K562 (cell line): Measurements from ENCODE around the gene AFF1. TPM values are rescaled to one million over a fixed set of nuclear protein-coding genes. Genes with fewer than 3 reads are reported as not detected.
A peak's percentile ranks its signal among the peaks of the same experiment; 100 is the strongest.

Experiments used
- BRF1 ChIP-seq: IDR thresholded peaks from 3 replicates; pipeline ENCODE4 v1.6.1; 2011; ENCODE audit warnings: borderline replicate concordance, mild to moderate bottlenecking; ENCODE audit not compliant: insufficient read length; ENCODE audit errors: extremely low read depth
- CAMTA2 ChIP-seq: fragments of 250-450 bp; sonication (Bioruptor Pico); conservative IDR thresholded peaks from 2 replicates; pipeline ENCODE4 v1.5.1; 2022
- DACH1 ChIP-seq: fragments of 450-650 bp; IDR thresholded peaks from 2 replicates; pipeline ENCODE4 v1.6.1; 2018; ENCODE audit not compliant: partially characterized antibody
- EGR1 ChIP-seq: fragments of 450-650 bp; conservative IDR thresholded peaks from 2 replicates; pipeline ENCODE4 v1.6.1; 2017; ENCODE audit warnings: mild to moderate bottlenecking
- ERF ChIP-seq: fragments of 450-650 bp; formaldehyde crosslinking; IDR thresholded peaks from 2 replicates; pipeline ENCODE4 v1.4.0; 2020; ENCODE audit warnings: mild to moderate bottlenecking, mixed read lengths
- KAT2B ChIP-seq: IDR thresholded peaks from one replicate; pipeline ENCODE4 v1.6.1; 2012; ENCODE audit warnings: low read depth, mild to moderate bottlenecking, control low read depth, inconsistent platforms, low read length, moderate library complexity
- MEIS2 ChIP-seq: fragments of 450-650 bp; IDR thresholded peaks from 2 replicates; pipeline ENCODE4 v1.6.1; 2014; ENCODE audit warnings: mild to moderate bottlenecking; ENCODE audit not compliant: partially characterized antibody
- RFX7 ChIP-seq: fragments of 250-450 bp; sonication (Bioruptor Pico); IDR thresholded peaks from 2 replicates; pipeline ENCODE4 v1.5.1; 2021; ENCODE audit warnings: mild to moderate bottlenecking
- SUPT5H ChIP-seq: fragments of 450-650 bp; IDR thresholded peaks from 2 replicates; pipeline ENCODE4 v1.6.1; 2016
- U2AF1 ChIP-seq: fragments of 200-400 bp; formaldehyde crosslinking; optimal IDR thresholded peaks from 2 replicates; pipeline ENCODE3; 2017; ENCODE audit warnings: mild to moderate bottlenecking, low read depth, low read length, moderate library complexity
- ZNF12 ChIP-seq: sonication (generic); formaldehyde crosslinking; IDR thresholded peaks from 2 replicates; pipeline ENCODE4 v1.4.0; 2020; ENCODE audit warnings: mild to moderate bottlenecking, missing genetic modification reagents
- ZNF57 ChIP-seq: fragments of 450-650 bp; formaldehyde crosslinking; IDR thresholded peaks from 2 replicates; pipeline ENCODE4 v1.4.0; 2020; ENCODE audit warnings: mild to moderate bottlenecking, moderate library complexity
- ZNF696 ChIP-seq: fragments of 250-450 bp; sonication (Bioruptor Pico); conservative IDR thresholded peaks from 2 replicates; pipeline ENCODE4 v1.4.0; 2020; ENCODE audit warnings: mild to moderate bottlenecking, moderate library complexity
- polyA plus RNA-seq, 8 experiments: library from polyadenylated mRNA; depleted of rRNA in 4 of 8; stranded (reverse) in 5 of 8; unstranded in 3 of 8; fragments of >200 nt; fragmentation: Nextera tagmentation in 2 of 8; fragmentation: Illumina TruSeq in 1 of 8; extraction: Ambion mirVana in 2 of 8; extraction: Trizol in 1 of 8; gene quantifications; 2 replicates each; pipeline versions ENCODE4 v1.2.1 to v1.2.3, GENCODE V29; 2011 to 2014; ENCODE audit warnings: inconsistent platforms in 1 of 8, missing spikeins in 1 of 8
- total RNA-seq, 7 experiments: library from RNA; depleted of rRNA in 6 of 7; stranded (reverse); fragments of >200 nt in 6 of 7; fragmentation: Illumina TruSeq in 2 of 7; extraction: Trizol in 2 of 7; gene quantifications; 2 replicates each; pipeline versions ENCODE4 v1.2.1 to v1.2.3, GENCODE V29; 2011 to 2021; ENCODE audit warnings: low replicate concordance in 1 of 7
- TF ChIP-seq, protein P1 (sequence below): IDR thresholded peaks from 2 replicates; pipeline ENCODE4 v1.6.1; 2011; ENCODE audit warnings: borderline replicate concordance, low read depth, mild to moderate bottlenecking, moderate library complexity, low read length; ENCODE audit not compliant: insufficient read depth, poor library complexity, severe bottlenecking
- TF ChIP-seq, protein P2 (sequence below): fragments of 250-450 bp; sonication (Bioruptor Pico); IDR thresholded peaks from 2 replicates; pipeline ENCODE4 v1.5.0; 2020; ENCODE audit warnings: mild to moderate bottlenecking, borderline replicate concordance
- TF ChIP-seq, protein P3 (sequence below): fragments of 450-650 bp; formaldehyde crosslinking; IDR thresholded peaks from 2 replicates; pipeline ENCODE4 v1.4.0; 2020; ENCODE audit warnings: mild to moderate bottlenecking, moderate library complexity
- TF ChIP-seq, protein P4 (sequence below): fragments of 250-450 bp; sonication (Bioruptor Pico); IDR thresholded peaks from 2 replicates; pipeline ENCODE4 v1.8.0; 2021; ENCODE audit warnings: mild to moderate bottlenecking, moderate library complexity
- TF ChIP-seq, protein P5 (sequence below): IDR thresholded peaks from 3 replicates; pipeline ENCODE4 v1.6.1; 2011; ENCODE audit warnings: borderline replicate concordance, mild to moderate bottlenecking; ENCODE audit not compliant: insufficient read length, insufficient read depth
- TF ChIP-seq, protein P6 (sequence below): IDR thresholded peaks from 2 replicates; pipeline ENCODE4 v1.6.1; 2011; ENCODE audit not compliant: insufficient read length; ENCODE audit errors: extremely low read depth

The AFF1 gene
- total and polyA plus RNA-seq, 9 of the 15 experiments (the other 6 are each of a cell fraction or from before 2014, with no cell fraction given) = 4.1 to 47.5 (median 17.2) TPM

DNA sequence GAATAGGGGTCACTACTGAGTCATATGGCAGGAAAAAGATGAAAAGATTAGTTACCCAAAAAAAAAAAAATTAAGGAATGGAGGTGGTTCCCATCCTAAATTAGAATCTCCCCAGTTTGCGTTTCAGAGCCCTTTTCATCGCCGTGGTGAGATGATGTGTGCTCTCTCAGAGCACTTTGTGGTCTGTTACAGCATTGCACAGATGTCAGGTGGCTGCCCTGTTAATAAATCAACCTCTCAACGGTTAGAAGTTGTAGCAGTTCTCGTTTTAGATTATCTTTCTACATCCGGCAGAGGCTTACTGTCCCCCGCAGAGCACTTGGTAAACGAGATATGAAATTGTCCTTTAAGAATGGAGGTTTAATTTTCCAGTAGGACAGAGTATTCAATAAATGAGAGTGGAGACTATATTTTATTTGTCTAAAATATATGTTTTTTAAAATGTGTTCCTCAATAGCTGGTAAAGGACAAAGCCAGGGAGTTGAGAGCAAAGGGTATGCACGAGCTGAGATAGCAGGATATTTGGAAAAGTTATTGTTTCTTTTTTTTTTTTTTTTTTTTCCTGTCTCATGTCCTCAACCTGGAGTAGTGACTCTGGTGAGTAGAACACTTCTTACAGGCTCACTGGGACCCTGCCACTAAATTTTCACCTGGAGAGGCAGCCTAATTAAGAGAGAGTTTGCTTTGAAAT is 26.9 kb downstream of the AFF1 start (continued):
- TF ChIP-seq, protein P1, sequence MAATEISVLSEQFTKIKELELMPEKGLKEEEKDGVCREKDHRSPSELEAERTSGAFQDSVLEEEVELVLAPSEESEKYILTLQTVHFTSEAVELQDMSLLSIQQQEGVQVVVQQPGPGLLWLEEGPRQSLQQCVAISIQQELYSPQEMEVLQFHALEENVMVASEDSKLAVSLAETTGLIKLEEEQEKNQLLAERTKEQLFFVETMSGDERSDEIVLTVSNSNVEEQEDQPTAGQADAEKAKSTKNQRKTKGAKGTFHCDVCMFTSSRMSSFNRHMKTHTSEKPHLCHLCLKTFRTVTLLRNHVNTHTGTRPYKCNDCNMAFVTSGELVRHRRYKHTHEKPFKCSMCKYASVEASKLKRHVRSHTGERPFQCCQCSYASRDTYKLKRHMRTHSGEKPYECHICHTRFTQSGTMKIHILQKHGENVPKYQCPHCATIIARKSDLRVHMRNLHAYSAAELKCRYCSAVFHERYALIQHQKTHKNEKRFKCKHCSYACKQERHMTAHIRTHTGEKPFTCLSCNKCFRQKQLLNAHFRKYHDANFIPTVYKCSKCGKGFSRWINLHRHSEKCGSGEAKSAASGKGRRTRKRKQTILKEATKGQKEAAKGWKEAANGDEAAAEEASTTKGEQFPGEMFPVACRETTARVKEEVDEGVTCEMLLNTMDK = no peak
- TF ChIP-seq BRF1 = no peak
- TF ChIP-seq SUPT5H = no peak
- TF ChIP-seq, protein P2, sequence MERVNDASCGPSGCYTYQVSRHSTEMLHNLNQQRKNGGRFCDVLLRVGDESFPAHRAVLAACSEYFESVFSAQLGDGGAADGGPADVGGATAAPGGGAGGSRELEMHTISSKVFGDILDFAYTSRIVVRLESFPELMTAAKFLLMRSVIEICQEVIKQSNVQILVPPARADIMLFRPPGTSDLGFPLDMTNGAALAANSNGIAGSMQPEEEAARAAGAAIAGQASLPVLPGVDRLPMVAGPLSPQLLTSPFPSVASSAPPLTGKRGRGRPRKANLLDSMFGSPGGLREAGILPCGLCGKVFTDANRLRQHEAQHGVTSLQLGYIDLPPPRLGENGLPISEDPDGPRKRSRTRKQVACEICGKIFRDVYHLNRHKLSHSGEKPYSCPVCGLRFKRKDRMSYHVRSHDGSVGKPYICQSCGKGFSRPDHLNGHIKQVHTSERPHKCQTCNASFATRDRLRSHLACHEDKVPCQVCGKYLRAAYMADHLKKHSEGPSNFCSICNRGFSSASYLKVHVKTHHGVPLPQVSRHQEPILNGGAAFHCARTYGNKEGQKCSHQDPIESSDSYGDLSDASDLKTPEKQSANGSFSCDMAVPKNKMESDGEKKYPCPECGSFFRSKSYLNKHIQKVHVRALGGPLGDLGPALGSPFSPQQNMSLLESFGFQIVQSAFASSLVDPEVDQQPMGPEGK (CRISPR knock-in tag) = no peak
- TF ChIP-seq KAT2B = no peak
- TF ChIP-seq U2AF1 = no peak
- no peak for TF ChIP-seq ZNF57 (CRISPR knock-in tag)
- TF ChIP-seq ZNF696 = no peak
- peak; percentile 67 for TF ChIP-seq DACH1
- TF ChIP-seq, protein P3, sequence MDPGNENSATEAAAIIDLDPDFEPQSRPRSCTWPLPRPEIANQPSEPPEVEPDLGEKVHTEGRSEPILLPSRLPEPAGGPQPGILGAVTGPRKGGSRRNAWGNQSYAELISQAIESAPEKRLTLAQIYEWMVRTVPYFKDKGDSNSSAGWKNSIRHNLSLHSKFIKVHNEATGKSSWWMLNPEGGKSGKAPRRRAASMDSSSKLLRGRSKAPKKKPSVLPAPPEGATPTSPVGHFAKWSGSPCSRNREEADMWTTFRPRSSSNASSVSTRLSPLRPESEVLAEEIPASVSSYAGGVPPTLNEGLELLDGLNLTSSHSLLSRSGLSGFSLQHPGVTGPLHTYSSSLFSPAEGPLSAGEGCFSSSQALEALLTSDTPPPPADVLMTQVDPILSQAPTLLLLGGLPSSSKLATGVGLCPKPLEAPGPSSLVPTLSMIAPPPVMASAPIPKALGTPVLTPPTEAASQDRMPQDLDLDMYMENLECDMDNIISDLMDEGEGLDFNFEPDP (CRISPR knock-in tag) = no peak
- TF ChIP-seq EGR1 = peak; percentile 90
- peak; percentile 100 for TF ChIP-seq MEIS2
- TF ChIP-seq ERF = no peak
- TF ChIP-seq, protein P4, sequence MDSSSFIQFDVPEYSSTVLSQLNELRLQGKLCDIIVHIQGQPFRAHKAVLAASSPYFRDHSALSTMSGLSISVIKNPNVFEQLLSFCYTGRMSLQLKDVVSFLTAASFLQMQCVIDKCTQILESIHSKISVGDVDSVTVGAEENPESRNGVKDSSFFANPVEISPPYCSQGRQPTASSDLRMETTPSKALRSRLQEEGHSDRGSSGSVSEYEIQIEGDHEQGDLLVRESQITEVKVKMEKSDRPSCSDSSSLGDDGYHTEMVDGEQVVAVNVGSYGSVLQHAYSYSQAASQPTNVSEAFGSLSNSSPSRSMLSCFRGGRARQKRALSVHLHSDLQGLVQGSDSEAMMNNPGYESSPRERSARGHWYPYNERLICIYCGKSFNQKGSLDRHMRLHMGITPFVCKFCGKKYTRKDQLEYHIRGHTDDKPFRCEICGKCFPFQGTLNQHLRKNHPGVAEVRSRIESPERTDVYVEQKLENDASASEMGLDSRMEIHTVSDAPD = no peak
- no peak for TF ChIP-seq ZNF12 (CRISPR knock-in tag)
- TF ChIP-seq CAMTA2 = no peak
- TF ChIP-seq, protein P5, sequence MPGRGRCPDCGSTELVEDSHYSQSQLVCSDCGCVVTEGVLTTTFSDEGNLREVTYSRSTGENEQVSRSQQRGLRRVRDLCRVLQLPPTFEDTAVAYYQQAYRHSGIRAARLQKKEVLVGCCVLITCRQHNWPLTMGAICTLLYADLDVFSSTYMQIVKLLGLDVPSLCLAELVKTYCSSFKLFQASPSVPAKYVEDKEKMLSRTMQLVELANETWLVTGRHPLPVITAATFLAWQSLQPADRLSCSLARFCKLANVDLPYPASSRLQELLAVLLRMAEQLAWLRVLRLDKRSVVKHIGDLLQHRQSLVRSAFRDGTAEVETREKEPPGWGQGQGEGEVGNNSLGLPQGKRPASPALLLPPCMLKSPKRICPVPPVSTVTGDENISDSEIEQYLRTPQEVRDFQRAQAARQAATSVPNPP = no peak
- TF ChIP-seq, protein P6, sequence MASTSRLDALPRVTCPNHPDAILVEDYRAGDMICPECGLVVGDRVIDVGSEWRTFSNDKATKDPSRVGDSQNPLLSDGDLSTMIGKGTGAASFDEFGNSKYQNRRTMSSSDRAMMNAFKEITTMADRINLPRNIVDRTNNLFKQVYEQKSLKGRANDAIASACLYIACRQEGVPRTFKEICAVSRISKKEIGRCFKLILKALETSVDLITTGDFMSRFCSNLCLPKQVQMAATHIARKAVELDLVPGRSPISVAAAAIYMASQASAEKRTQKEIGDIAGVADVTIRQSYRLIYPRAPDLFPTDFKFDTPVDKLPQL = no peak
- no peak for TF ChIP-seq RFX7
